ENCODE measurements around the gene DLG2. TPM values are rescaled to one million over a fixed set of nuclear protein-coding genes. Genes with fewer than 3 reads are reported as not detected.

Gene DLG2
- total and polyA plus RNA-seq, 9 of the 15 experiments (the other 6 are each of a cell fraction or from before 2014, with no cell fraction given): 0.52 to 1.6 (median 0.95) TPM

- no peak for TF ChIP-seq BRF1 (IDR thresholded peaks at IDR 0.05; ENCODE audit: borderline replicate concordance, extremely low read depth, insufficient read length)
- TF ChIP-seq ZNF584 (CRISPR knock-in tag; IDR thresholded peaks at IDR 0.05; ENCODE audit: low read depth): no peak
- TF ChIP-seq NFIX (CRISPR knock-in tag; IDR thresholded peaks at IDR 0.05; ENCODE audit: low read depth): no peak
- TF ChIP-seq XRCC3 (IDR thresholded peaks at IDR 0.05): no peak
- no peak for TF ChIP-seq ZNF212 (CRISPR knock-in tag; IDR thresholded peaks at IDR 0.05)
- TF ChIP-seq ZNF184 (CRISPR knock-in tag; IDR thresholded peaks at IDR 0.05): no peak
- no peak for TF ChIP-seq MBD2 (IDR thresholded peaks at IDR 0.05; ENCODE audit: borderline replicate concordance, low read depth)
- no peak for TF ChIP-seq AFF4 (CRISPR knock-in tag; IDR thresholded peaks at IDR 0.05)
- TF ChIP-seq EGR1 (conservative IDR thresholded peaks at IDR 0.05): no peak
- no peak for TF ChIP-seq PHB (CRISPR knock-in tag; IDR thresholded peaks at IDR 0.05)
- no peak for TF ChIP-seq MTF1 (CRISPR knock-in tag; IDR thresholded peaks at IDR 0.05; ENCODE audit: borderline replicate concordance)
- no peak for TF ChIP-seq NFATC3 (IDR thresholded peaks at IDR 0.05)
- no peak for TF ChIP-seq DLX4 (CRISPR knock-in tag; IDR thresholded peaks at IDR 0.05)
- TF ChIP-seq HDAC3 (IDR thresholded peaks at IDR 0.05; ENCODE audit: borderline replicate concordance, partially characterized antibody): no peak
- no peak for TF ChIP-seq HMGXB4 (CRISPR knock-in tag; IDR thresholded peaks at IDR 0.05)
These were observed 724.7 kb downstream of the DLG2 start (continued) for GRCh38 chr11:84902445-84902844.

Data from K562 (cell line).